NCI-H82 treated with DMSO at 0.1 percent for 48 hours (cell line): ENCODE results near the gene KATNAL1.

Experiments
- DNase-seq: peaks from one replicate; lab custom pipeline; 2025; ENCODE audit not compliant: unreplicated experiment; lab: John Stamatoyannopoulos, UW

KATNAL1 gene

DNA sequence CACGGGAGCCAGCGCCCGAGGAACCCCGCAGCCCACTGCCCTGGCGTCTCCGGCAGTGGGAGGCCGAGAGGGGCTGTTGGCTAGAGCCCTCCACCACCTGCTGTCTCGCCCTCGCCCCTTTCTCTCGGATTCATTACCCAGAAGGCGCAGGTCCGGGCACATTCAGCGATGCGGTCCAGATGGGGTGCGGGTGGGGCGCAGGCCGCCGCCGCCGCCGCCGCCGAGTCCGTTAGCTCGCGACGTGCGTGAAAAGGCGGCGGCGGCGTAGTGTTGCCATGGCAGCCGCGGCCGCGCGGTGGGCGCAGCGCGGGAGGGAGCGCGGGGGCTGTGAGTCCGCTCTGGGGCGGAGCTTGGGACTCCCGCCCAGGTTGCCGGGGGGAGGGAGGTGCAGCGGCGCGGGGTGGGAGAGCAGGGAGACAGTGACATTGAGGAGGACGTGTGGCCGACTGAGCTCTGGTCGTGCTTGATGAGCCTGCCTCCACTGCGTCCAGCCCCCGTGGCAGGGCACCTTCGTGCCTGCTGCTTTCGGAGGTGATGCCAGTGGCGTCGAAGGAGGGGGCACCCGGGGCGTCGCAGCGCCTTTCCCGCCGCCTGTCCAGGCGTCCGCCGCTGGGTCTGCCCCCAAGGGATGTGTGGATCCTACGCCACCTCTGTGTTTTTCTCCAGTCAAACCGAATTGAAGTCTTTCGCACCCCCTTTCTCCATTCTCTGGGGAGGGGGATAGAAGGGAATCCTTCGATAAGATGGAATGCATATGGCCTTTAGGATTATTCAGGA is at the start of gene KATNAL1:
TSS of gene KATNAL1 (minus strand) at position 358 of the 777 bp plus-strand sequence. CDS start 23,774 bp downstream, outside the sequence.
- peak; percentile 72 for DNase-seq

GRCh38 chr13:30355839-30356238 is 48.5 kb upstream of the KATNAL1 start:
- no peak for DNase-seq

DNA sequence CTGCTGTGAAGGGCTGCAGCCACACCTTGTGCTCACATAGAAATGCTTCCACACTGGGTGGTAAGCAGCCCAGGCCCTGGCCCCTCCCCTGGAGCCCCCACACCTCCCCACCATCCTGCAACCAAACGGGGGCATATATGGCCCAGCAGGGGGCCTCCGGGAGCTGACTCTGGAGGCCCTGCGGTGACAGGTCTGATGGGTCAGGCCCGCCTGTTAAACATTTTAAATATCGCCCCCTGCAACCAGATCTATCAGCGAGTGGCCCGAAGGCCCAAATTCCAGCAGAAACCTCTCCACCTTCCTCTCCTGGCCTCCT is 48.0 kb upstream of the KATNAL1 start:
- peak; percentile 40 for DNase-seq

DNA sequence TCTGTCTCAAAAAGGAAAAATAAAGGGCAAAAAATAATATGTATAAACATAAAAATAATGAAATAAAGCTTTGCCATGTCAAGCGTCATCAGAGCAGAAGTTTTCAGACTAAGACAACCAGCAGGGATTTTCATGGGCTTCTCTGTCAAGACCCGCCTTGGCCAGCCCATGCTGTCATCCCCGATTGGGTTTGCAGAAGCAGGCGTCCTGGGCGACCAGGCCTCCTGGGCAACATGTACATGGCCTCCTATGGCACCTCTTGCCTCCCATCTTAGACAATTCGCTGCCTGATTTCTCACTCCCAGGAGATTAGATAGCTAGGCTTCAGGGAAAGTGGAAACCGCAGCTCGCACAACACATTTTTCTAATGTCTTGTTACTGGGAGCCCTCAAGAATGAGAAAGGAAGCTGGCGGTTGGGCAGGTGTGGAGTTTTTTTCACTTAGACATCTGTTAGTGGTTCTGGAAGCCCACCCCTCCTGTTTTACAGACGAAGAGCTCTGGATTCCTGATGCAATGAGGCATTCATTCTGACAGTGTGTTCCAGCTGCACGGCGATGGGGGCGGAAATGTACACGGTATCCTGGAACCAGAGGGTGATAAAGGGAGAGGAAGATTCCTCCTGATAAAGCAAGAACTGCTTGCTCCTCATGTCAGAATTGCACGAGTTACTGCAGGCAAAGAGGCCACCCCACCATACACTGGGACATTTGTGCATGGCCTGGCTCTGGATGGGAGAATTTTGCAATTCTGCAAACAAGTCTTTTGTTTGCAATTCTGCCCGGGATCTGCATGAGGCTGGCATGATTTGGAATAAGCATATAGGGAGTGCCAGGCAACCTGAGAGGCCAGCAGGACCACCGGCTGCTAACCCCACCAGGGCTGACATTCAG is 47.4 kb upstream of the KATNAL1 start:
- no peak for DNase-seq

DNA sequence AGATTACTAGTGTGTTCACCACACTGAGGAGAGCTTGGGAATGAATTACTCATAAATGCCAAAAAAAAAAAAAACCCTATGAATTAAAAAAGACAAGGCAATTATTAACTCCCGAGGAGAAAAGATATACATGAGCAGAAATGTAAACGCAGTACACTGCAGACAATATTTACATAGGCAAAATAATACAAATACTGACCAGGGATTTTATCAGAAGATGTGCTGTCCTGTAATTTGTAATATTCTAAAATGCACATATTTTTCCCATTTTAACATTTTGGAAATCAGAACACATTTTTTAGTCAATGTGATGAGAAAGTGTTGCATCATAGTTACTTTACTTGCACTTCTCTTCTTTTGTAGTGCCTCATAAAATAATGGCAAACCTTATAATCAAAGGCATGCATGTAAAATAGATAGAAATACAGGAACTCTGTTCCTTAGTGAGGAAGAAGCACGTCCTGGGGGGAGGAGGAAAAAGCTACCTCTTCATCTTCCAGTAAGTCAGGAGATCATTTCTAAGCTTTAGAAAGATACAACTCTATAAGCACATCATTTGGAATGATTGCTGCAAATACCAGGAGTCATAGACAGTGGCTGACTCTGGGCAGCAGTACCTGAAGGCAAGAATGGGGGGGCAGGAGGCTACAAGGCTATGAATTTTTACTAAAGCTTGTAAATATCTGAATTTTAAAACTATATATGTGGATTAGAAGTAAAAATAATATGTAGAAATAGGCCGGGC is 46.3 kb upstream of the KATNAL1 start:
- DNase-seq = no peak

- DNase-seq = no peak
Observed at GRCh38 chr13:30353060-30353459, 45.7 kb upstream of the KATNAL1 start.

DNA sequence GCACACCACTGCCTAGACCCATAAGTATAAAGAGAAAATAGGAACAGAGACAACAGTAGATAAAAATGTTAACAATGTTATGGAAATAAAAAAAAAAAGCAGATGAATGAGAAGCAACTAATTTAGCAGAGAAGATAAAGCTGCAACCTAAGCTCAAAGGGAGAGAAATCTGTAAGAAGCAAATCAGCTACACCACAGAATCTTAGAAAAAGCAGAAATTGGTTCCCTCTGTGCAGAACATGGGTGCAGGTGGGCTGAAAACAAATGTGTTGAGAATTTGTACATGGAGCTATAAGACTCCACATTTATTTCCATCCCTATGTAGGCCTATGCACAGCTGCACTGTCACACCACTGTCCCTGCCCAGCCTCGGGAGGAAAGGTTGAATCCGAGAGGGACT is 44.8 kb upstream of the KATNAL1 start:
- no peak for DNase-seq

DNA sequence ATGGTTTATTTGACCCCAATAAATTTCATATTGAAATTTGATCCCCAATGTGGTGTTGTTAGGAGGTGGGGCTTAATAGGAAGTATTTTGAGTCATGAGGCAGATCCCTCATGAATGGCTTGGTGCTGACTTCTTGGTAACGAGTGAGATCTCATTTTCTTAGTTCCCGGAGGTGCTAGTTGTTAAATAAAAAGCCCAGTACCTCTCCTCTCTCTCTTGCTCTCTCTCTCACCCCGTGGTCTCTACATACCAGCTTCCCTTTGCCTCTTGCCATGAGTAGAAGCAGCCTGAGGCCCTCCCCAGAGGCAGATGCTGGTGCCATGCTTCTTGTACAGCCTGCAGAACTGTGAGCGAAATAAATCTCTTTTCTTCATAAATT is 39.4 kb upstream of the KATNAL1 start:
- DNase-seq = no peak

DNA sequence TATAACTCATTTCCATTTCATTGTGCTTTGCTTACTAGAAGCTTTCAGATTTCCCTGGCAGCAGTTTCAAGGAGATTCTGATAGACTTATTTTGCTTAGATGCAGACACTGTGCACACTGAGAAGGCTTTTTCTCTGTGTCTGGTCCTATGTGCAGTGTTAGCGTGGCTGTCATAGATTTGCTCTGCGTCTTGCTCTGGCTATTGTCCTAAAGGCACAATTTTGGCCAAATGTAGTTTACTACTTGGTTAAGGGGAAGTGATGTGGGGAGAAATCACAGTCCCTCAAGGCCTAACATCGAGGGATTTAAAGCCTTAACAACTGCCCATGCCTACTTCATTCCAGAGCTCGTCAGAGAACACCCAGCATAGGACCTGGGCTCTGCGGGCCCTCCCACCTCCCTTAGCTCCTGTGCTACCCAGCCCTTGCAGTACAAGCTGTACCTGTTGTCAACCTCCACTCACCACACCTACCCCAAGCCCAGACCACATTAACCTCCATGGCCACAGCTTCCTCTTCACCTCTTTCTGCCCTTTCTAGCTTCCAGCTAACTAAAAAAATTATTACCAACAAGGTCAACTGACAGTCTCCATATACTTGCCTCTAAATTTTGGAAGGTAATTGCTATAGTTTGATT is 38.9 kb upstream of the KATNAL1 start:
- DNase-seq = no peak

GRCh38 chr13:30345426-30346100 is 38.2 kb upstream of the KATNAL1 start:
- no peak for DNase-seq

GRCh38 chr13:30341815-30342570 is 34.6 kb upstream of the KATNAL1 start:
- DNase-seq = no peak

- DNase-seq = peak; percentile 36
Observed at GRCh38 chr13:30340331-30341250, 33.2 kb upstream of the KATNAL1 start.

DNA sequence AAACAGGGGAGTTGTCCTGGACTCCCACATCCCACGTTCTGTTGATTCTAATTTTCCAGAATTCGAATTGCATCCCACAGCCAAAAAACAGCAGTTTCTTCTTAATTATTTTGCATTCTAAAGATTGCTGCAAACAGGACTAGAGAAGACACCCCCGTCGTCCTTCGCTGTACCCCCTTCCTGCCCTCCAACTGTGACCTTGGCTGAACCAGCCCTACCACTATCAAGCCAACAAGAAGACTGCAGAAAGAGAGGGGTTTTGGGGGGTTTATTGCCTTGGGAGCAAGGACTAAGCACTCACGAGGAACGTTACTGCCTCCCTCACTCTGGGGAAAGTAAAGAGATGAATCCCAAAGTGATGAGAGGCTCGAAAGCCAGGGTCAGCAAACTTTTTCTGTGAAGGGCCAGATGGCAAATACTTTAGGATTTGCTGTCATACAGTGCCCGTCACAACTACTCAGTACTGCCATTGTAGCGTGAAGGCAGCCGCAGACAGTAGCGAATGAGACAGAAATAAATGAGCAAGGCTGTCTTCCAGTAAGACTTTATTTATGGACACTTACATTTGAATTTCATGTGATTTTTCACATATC is 32.5 kb upstream of the KATNAL1 start:
- DNase-seq = no peak

- no peak for DNase-seq
Observed at GRCh38 chr13:30338952-30339351, 31.6 kb upstream of the KATNAL1 start.

DNA sequence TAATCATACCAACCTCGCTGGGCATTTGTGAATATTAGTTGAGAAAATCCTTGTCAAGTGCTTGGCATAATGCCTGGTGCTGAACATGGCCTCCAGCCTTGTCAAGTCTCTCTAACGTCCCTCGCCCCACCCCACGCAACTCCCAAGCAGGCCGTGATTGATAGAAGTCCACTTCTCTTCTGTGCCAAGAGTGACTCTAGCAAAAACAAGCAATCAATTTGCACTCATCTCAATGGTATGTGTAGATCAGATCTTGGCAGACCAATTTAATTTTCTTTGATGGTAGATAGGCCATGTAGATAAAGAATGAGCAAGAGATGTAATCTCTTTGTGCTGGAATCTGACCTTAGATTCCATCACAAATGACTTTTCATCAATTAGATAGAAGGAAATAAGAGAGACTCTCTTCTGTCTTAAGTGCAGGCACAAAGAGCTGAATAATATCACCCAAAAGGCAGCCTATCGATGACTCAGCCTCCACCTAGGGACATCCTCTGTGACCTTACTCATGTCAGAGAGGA is 31.0 kb upstream of the KATNAL1 start:
- DNase-seq = no peak

DNA sequence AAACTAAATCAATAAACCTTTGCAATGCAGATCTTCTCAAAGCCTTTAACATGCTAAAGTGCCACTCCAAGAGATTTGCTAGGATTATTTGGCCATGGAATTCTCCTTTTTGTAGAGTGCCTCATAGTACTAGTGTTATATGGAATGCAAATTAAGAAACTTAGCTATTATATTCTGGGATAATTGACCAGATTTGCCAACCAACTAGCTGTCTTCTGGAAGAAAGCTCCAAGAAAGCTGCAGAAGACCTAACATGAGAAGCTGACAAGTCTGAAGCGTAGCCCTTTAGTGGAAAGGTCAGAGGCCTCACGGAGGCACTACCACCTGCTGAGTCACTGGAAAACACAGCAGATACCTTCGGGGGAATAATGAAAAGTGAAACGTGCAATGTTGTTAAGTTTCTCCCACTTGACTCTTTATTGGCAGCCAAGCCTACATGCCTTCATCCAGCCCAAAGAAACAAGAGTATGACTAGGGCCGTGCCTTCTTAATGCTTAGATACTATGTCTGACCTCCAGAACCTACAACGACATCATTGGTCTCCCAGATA is 29.8 kb upstream of the KATNAL1 start:
- no peak for DNase-seq

GRCh38 chr13:30334663-30335386 is 27.5 kb upstream of the KATNAL1 start:
- DNase-seq = peak; percentile 30
